Hindlimb muscle (tissue), 1 donor: ENCODE measurements around the gene FGFR2. TPM values are rescaled to one million over a fixed set of nuclear protein-coding genes. Genes with fewer than 3 reads are reported as not detected.
"Not testable (repeated sequence)": the region's sequence is repeated elsewhere in the genome, so short reads cannot be mapped to it uniquely, and the experiment has no call there.

Source experiments
- DNase-seq: peaks from one replicate; pipeline ENCODE4 v3.0.0-alpha.2; 2013
- polyA plus RNA-seq: library from polyadenylated mRNA; unstranded; fragments of 120-200 nt; gene quantifications from one replicate; pipeline ENCODE4 v1.2.1, GENCODE V29; 2013; ENCODE audit not compliant: insufficient read length

Gene FGFR2
- polyA plus RNA-seq, 1 donor: 3.6 TPM

- no peak for DNase-seq
Observed at GRCh38 chr10:121583857-121584256, 14.4 kb downstream of the FGFR2 start.

GRCh38 chr10:121583258-121583657, 15.0 kb downstream of the FGFR2 start:
- DNase-seq: no peak

- DNase-seq: no peak
Observed at GRCh38 chr10:121580276-121581116, 17.7 kb downstream of the FGFR2 start.

GRCh38 chr10:121579656-121580055, 18.6 kb downstream of the FGFR2 start:
- DNase-seq: no peak

- DNase-seq: no peak
Observed at GRCh38 chr10:121578965-121579364, 19.3 kb downstream of the FGFR2 start.

GRCh38 chr10:121578298-121578697, 19.9 kb downstream of the FGFR2 start:
- no peak for DNase-seq

GRCh38 chr10:121577568-121577967, 20.7 kb downstream of the FGFR2 start:
- no peak for DNase-seq

GRCh38 chr10:121576139-121576538, 22.1 kb downstream of the FGFR2 start:
- no peak for DNase-seq

- DNase-seq: no peak
Observed at GRCh38 chr10:121574519-121575166, 23.6 kb downstream of the FGFR2 start.

GRCh38 chr10:121573538-121573941, 24.7 kb downstream of the FGFR2 start:
- no peak for DNase-seq

- DNase-seq: no peak
Observed at GRCh38 chr10:121572859-121573537, 25.2 kb downstream of the FGFR2 start.

- no peak for DNase-seq
Observed at GRCh38 chr10:121570315-121570714, 27.9 kb downstream of the FGFR2 start.

GRCh38 chr10:121568275-121568674, 30.0 kb downstream of the FGFR2 start:
- DNase-seq: no peak

- DNase-seq: no peak
Observed at GRCh38 chr10:121567569-121567968, 30.7 kb downstream of the FGFR2 start.

- no peak for DNase-seq
Observed at GRCh38 chr10:121566755-121567154, 31.5 kb downstream of the FGFR2 start.

- no peak for DNase-seq
Observed at GRCh38 chr10:121559326-121560026, 38.8 kb downstream of the FGFR2 start.

- DNase-seq: no peak
Observed at GRCh38 chr10:121558238-121558637, 40.0 kb downstream of the FGFR2 start.

GRCh38 chr10:121556918-121557573, 41.2 kb downstream of the FGFR2 start:
- no peak for DNase-seq

GRCh38 chr10:121556455-121556854, 41.8 kb downstream of the FGFR2 start:
- no peak for DNase-seq

- DNase-seq: not testable (repeated sequence)
Observed at GRCh38 chr10:121554916-121555315, 43.3 kb downstream of the FGFR2 start.

GRCh38 chr10:121553511-121554264, 44.6 kb downstream of the FGFR2 start:
- no peak for DNase-seq
